IPS-18a (cell line): ENCODE measurements around the gene TAS2R31.
"Not testable (repeated sequence)": the region's sequence is repeated elsewhere in the genome, so short reads cannot be mapped to it uniquely, and the experiment has no call there.

Experiments used
- H3K27ac ChIP-seq: one replicate; pipeline ENCODE4 v1.5.1; 2013; ENCODE audit warnings: low read length
- H3K27me3 ChIP-seq: one replicate; pipeline ENCODE4 v1.6.1; 2013; ENCODE audit warnings: mild to moderate bottlenecking, low read length; ENCODE audit not compliant: control insufficient read depth, insufficient read depth
- H3K36me3 ChIP-seq: one replicate; pipeline ENCODE4 v1.6.1; 2013; ENCODE audit warnings: low read depth, low read length; ENCODE audit not compliant: control insufficient read depth
- H3K4me1 ChIP-seq: one replicate; pipeline ENCODE4 v1.6.1; 2013; ENCODE audit warnings: low read depth, low read length; ENCODE audit not compliant: control insufficient read depth
- H3K4me3 ChIP-seq: one replicate; pipeline ENCODE4 v1.5.1; 2013; ENCODE audit warnings: low read length
- H3K9ac ChIP-seq: one replicate; pipeline ENCODE4 v1.6.1; 2013; ENCODE audit warnings: mild to moderate bottlenecking, low read length, moderate library complexity
- H3K9me3 ChIP-seq: one replicate; pipeline ENCODE4 v1.6.1; 2013; ENCODE audit warnings: low read depth, low read length; ENCODE audit not compliant: control insufficient read depth

The TAS2R31 gene

DNA sequence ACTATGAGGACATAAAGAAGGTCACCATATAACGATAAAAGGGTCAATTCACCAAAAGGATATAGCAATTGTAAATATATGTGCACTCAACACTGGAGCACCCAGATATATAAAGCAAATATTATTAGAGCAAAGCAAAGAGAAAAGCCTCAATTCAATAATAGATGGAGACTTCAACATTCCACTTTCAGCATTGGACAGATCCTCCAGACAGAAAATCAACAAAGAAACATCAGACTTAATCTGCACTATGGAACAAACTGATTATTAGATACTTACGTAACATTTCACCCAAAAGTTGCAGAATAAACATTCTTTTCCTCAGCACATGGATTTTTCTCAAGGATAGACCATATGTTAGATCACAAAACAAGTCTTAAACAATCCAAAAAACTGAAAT, 10.2 kb upstream of the TAS2R31 start:
- H3K9ac ChIP-seq, H3K27me3 ChIP-seq, H3K4me3 ChIP-seq, H3K4me1 ChIP-seq, H3K36me3 ChIP-seq, H3K9me3 ChIP-seq, H3K27ac ChIP-seq: not testable (repeated sequence)

DNA sequence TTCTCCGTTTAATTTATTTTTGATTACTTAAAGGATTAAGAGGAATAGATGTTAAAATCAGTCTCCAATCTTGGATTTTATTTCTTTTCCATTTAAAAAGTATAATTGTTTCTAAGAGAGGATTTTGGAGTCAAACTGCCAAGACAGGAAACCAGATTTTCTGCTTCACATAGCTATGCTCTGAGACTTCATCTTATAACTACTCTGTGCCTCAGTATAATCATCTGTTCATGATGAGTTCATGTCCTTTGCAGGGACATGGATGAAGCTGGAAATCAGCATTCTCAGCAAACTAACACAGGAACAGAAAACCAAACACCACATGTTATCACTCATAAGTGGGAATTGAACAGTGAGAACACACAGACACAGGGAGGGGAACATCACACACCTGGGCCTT, 9.0 kb upstream of the TAS2R31 start:
- Histone ChIP-seq H3K4me1 (no peaks in the 10 kb centered on the region), H3K4me3 (no peak overlapping the region), H3K9ac (no peak overlapping the region), H3K9me3 (no peaks in the 10 kb centered on the region), H3K27me3 (no peaks in the 10 kb centered on the region), H3K36me3 (no peaks in the 10 kb centered on the region), H3K27ac (no peak overlapping the region)

- no peak overlapping the region for H3K4me3 ChIP-seq
- H3K27ac ChIP-seq = no peak overlapping the region
- H3K27me3 ChIP-seq = no peaks in the 10 kb centered on the region
- H3K36me3 ChIP-seq = no peaks in the 10 kb centered on the region
- H3K4me1 ChIP-seq = no peaks in the 10 kb centered on the region
- no peaks in the 10 kb centered on the region for H3K9me3 ChIP-seq
- no peak overlapping the region for H3K9ac ChIP-seq
These were observed 8.0 kb upstream of the TAS2R31 start for GRCh38 chr12:11039171-11039570.

DNA sequence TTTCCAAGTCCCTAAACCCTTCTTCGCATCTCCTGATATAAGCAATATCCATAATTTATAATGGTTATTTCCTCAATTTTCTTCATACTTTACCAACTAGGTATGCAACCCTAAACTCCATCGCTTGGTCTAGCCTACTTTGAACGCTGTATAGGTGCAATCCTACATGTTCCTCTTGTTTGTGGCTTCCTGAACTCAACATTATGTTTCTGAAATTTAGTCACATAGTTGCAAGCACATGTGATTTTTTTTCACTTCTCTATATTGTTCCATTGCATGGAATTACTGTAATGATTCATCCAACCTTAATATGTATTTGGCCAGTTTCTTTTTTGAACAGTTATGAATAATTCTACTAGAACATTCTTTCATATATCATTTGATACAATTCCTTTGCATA, 2.8 kb upstream of the TAS2R31 start:
- not testable (repeated sequence) for H3K9ac ChIP-seq, H3K36me3 ChIP-seq, H3K27ac ChIP-seq, H3K9me3 ChIP-seq, H3K4me3 ChIP-seq, H3K27me3 ChIP-seq, H3K4me1 ChIP-seq

DNA sequence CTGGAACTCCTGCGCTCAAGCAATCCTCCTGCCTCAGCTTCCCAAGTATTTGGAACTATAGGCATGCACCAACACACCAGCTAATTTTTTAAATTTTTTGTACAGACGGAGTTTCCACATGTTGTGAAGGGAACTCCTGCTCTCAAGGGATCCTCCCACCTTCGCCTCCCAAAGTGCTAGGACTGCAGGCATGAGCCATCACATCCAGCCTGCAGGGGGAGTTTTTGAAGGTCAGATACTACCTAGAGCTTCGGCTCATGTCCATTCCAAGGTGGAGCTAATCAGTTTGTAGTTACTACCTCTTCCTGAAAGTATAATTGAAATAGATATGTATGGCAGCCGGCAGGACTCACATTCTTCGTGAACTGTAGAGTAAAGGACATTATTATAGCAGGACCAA, 5.1 kb downstream of the TAS2R31 start:
- Histone ChIP-seq H3K36me3 (no peaks in the 10 kb centered on the region), H3K4me1 (no peaks in the 10 kb centered on the region), H3K27me3 (no peaks in the 10 kb centered on the region), H3K4me3 (no peak overlapping the region), H3K9ac (no peak overlapping the region), H3K27ac (no peak overlapping the region), H3K9me3 (no peaks in the 10 kb centered on the region)

DNA sequence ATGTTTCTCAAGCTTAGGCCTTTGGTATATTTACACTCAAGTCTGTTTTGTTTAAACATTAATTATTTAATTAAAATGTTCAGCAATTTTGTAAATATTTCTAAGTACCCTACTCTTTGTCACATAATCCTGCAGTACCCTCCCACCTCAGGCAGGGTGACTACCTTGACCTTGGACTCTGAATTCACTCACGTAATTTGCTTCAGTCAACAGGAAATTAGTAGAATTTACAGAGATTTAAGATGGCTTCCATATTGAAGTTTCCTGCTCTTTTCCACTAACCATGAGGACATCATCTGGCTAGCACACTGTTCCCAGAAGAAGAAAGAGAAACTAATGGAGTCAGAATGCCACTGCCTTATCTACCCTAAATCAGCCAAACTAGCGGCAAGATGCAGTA, 7.8 kb downstream of the TAS2R31 start:
- Histone ChIP-seq H3K27ac (no peak overlapping the region), H3K4me1 (no peaks in the 10 kb centered on the region), H3K9ac (no peak overlapping the region), H3K9me3 (no peaks in the 10 kb centered on the region), H3K4me3 (no peak overlapping the region), H3K36me3 (no peaks in the 10 kb centered on the region), H3K27me3 (no peaks in the 10 kb centered on the region)

- H3K36me3 ChIP-seq = no peaks in the 10 kb centered on the region
- no peaks in the 10 kb centered on the region for H3K27me3 ChIP-seq
- no peak within 1 kb of the TSS for H3K4me3 ChIP-seq
- no peaks in the 10 kb centered on the region for H3K4me1 ChIP-seq
- no peaks in the 10 kb centered on the region for H3K9me3 ChIP-seq
- H3K27ac ChIP-seq = no peak within 1 kb of the TSS
- H3K9ac ChIP-seq = no peak within 1 kb of the TSS
These were observed 8.7 kb downstream of the TAS2R31 start, which contains the start of gene TAS2R19 for GRCh38 chr12:11022520-11022919. TSS of gene TAS2R19 (minus strand) at chr12:11022620. CDS start at chr12:11022571, 49 bp downstream.

DNA sequence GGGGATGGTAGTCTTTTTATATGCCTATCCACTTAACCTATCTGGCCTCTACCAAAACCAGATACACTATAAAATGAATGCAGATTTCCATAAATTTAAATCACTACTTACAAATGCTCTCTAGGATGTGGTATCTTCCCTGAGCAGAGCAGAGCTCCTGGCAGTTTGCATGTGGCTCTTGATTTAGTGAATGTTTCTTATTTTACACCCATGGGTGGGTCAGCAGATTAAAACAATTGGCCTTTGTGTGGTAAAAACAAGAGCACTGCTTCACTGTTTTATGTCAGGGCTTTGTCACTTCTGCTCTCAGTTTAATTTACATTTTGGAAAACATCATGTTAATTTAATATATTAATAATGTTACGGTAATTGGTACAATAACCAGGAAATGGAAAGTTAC, 14.3 kb downstream of the TAS2R31 start:
- Histone ChIP-seq H3K4me1 (no peaks in the 10 kb centered on the region), H3K9me3 (no peaks in the 10 kb centered on the region), H3K36me3 (no peaks in the 10 kb centered on the region), H3K27me3 (no peaks in the 10 kb centered on the region), H3K4me3 (no peak overlapping the region), H3K27ac (no peak overlapping the region), H3K9ac (no peak overlapping the region)

GRCh38 chr12:11015775-11016430, 15.3 kb downstream of the TAS2R31 start:
- Histone ChIP-seq H3K4me1 (no peaks in the 10 kb centered on the region), H3K36me3 (no peaks in the 10 kb centered on the region), H3K4me3 (no peak overlapping the region), H3K27ac (no peak overlapping the region), H3K9ac (no peak overlapping the region), H3K27me3 (no peaks in the 10 kb centered on the region), H3K9me3 (no peaks in the 10 kb centered on the region)

- Histone ChIP-seq H3K9ac (no peak overlapping the region), H3K9me3 (no peaks in the 10 kb centered on the region), H3K4me1 (no peaks in the 10 kb centered on the region), H3K36me3 (no peaks in the 10 kb centered on the region), H3K27me3 (no peaks in the 10 kb centered on the region), H3K27ac (no peak overlapping the region), H3K4me3 (no peak overlapping the region)
These were observed 17.0 kb downstream of the TAS2R31 start for GRCh38 chr12:11014234-11014633.

- Histone ChIP-seq H3K4me3 (no peak overlapping the region), H3K27ac (no peak overlapping the region), H3K9me3 (no peaks in the 10 kb centered on the region), H3K27me3 (no peaks in the 10 kb centered on the region), H3K4me1 (no peaks in the 10 kb centered on the region), H3K36me3 (no peaks in the 10 kb centered on the region), H3K9ac (no peak overlapping the region)
These were observed 23.6 kb downstream of the TAS2R31 start for GRCh38 chr12:11007608-11008007.

DNA sequence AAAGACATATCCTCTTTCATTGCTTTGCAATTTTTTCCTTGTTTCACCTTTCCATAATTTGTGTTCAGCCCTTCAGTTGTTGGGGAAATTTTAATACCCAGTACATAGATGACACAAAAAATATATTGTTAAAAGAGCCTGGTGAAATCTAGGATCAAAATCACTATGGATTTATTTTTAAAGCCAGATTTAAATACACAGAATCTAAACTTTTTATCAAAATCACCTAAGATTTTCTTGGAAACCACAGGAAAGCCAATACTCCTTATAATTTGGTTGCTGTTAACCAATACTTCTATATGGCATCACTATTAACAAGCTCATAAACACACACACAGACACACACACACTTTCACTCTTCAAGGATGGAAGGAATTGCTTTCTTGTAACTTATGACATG, 33.0 kb downstream of the TAS2R31 start, which contains the start of gene TAS2R20:
Gene TAS2R20, minus strand, starts transcription at position 101 of the 400 bp plus-strand sequence. CDS start 429 bp downstream, outside the sequence.
- H3K4me1 ChIP-seq = no peaks in the 10 kb centered on the region
- H3K27me3 ChIP-seq = no peaks in the 10 kb centered on the region
- H3K9ac ChIP-seq = no peak within 1 kb of the TSS
- H3K27ac ChIP-seq = no peak within 1 kb of the TSS
- no peaks in the 10 kb centered on the region for H3K36me3 ChIP-seq
- H3K9me3 ChIP-seq = no peaks in the 10 kb centered on the region
- no peak within 1 kb of the TSS for H3K4me3 ChIP-seq
